HG03439 (cell line): ENCODE results near the gene SHISAL1.

Experiments
- ATAC-seq: cut with Tn5 transposase; IDR thresholded peaks from one replicate; pipeline ENCODE4 v1.9.1; 2021; ENCODE audit warnings: mild to moderate bottlenecking, moderate library complexity; ENCODE audit not compliant: unreplicated experiment

SHISAL1 gene

DNA sequence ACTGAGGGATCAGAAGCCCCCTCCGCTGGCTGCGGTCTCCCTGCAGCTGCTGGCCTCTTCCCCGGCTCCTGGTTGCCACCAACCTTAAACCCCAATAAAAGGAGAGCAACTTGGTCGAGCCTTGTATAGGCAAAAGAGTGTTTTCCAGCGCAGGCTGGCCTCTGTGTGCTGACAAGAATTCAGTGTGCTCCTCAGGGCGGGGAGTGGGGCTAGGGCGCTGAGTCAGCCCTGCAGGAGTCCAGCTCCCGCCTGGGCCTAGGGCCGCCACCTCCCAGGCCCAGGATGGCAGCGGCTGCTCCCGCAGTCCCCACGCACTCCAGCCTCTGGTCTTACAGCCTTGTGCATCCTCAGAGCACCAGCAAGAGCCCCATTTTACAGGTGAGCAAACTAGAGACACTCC is at the start of gene SHISAL1:
Gene SHISAL1, minus strand, starts transcription at position 186 of the 400 bp plus-strand sequence. CDS start 12,006 bp downstream, outside the sequence.
- ATAC-seq = no peak

DNA sequence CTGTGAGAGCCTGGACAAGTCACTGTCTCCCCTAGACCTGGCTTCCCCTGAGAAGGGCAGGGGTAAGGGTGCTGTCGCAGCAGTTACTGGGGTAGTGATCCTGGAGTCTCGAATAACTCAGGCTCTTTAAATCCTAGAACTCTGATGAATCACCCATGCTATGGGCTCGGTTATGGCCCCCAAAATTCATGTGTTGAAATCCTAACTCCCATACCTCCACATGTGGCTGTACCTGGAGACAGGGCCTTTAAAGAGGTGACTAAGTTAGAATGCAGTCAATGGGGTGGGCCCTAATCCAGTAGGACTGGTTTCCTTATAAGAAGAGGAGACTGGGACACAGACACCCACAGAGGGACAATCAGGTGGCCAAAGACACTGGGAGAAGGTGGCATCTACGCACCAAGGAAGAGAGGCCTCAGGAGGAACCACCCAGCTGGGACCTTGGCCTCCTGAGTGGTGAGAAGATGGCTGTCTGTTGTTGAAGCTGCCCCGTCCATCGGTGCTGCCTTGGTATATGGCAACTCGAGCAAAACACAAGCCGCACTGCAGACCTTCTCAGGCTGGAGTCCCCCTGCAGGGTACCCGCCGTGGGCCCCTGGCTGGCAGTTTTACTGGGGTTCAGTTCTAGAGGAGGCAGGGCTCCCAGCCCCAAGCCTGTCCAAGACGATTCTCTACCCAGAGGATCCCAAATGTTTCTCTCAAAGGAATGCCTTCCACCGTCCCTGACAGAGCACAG is 48.8 kb upstream of the SHISAL1 start:
- no peak for ATAC-seq

DNA sequence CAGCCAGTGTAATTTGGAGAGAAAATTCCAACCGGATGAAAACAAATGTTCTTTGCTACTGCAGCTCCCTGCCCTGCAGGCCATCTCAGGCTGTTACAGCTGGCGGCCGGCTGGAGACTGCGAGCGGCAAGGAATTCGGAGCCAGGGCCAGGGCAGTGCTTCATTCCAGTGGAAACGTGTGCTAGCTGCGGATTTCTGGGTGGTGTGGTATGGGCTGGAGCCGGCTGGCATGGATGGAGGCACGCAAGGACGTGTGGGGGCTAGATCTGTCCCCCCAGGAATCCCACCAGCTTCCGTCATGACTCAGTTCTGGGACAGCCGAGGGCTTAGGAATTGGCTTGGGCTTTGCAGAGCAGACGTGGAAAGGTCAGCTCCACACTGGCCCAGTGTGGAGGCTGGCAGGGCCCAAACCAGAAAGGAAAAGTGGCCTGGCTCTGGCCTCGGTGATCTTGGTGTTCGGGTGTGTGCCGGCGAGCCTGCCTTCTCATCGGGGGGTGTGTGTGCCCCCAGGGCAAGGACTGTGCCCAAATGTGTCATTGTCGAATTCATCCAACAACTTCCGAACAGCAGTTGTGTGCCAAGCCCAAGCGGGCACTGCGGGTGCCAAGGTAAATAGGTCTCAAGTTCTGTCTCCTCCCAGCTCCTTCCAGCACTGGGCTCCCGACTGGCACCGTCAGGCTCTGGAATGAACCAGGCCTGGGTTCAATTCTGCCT is 48.1 kb upstream of the SHISAL1 start:
- ATAC-seq = no peak

DNA sequence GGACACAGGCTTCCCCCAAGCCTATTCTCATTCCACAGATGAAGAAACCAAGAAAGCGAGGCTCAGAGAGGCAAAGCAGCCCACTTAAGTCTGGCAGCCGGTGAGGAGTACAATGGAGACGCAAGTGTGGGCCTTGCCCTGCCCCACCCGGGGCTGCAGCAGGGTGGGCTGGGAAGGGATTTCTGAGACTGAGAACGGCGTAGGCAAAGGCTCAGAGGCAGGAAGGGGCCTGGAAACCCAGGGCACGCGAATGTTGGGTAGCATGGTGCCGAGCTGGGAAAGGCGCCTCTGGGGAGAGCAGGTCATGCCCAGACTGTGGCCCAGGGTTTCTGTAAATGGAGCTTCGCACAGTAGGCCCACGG is 47.5 kb upstream of the SHISAL1 start:
- ATAC-seq = no peak

DNA sequence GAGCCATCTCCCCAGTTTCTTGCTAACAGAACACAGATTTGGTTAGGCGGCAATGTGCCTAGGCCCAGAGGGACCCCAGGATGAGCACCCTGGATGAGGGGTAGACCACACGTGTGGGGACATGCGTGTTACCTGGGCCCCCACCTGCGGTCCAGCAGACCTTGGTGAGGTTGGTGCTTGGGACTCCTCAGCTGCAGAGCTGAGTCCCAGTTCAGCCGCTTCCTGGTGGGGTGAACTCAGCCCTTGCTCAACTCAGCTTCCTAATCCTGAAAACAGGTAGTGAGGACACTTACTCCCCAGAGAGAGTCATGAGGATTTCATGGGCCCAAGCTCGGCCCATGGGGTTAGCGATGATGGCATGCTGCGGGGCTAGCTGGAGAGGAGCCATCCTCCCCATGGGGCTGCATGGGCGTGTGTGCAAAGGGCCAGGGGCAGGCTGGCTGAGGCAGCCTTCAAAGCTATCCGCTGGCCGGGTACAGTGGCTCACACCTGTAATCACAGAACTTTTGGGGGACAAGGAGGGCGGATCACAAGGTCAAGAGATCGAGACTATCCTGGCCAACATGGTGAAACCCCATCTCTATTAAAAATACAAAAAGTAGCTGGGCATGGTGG is 46.9 kb upstream of the SHISAL1 start:
- ATAC-seq = no peak

DNA sequence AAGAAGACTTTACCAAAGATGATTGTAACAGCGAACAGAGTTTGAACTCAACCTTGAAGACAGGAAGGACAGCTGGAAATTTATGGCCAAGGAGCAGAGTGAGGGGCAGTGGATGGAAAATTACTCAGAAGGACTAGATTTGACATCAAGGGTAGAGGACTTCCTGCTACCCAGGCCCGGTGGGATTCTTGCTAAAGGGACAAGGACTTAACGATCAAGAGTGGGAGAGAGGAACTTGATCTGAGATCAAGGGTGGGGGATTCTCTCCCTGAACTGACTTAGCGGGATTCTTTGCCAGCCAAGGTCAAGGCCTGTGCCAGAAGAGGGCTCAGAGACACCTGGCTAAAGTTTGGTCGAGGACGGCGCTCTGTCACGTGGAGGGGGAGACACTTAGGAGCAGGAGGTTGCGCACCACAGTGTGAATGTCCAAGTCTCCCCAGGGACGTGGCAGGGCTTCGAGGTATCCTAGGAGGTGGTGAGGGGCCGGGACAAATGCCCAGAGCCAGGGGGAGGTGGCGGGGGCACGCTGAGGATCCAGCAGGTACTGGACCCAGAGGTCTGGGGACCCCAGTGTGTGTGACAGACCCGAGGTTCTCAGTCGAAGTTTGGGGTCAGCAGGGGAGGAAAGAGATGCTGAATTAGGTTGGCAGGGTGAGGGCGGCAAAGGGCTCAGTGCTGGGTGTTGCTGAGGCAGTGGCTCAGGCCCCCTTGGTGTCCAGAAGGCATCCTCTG is 46.1 kb upstream of the SHISAL1 start:
- no peak for ATAC-seq

DNA sequence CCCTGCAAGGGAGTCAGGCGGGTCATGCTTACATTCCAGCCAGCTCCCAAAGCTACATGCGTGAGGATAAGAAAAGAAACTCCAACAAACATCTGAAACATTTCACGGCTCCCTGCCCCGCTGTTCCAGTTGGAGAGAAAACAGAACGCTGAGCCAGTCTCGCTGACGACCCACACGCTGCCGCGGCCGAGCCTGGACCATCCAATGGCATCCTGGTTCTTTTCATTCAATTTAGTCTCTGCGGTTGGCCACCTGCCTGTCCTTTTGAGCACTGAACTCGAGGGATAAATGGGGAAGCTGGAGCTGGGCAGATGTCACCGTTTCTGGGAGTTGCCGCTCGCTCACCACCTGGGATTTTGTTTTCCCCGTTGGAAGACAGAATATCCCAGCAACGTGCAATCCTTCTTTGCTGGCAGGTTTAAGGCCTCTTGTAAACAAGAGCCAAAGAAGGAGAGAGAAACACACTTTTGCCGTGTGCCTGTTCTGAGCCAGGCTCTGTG is 45.3 kb upstream of the SHISAL1 start:
- ATAC-seq = no peak

DNA sequence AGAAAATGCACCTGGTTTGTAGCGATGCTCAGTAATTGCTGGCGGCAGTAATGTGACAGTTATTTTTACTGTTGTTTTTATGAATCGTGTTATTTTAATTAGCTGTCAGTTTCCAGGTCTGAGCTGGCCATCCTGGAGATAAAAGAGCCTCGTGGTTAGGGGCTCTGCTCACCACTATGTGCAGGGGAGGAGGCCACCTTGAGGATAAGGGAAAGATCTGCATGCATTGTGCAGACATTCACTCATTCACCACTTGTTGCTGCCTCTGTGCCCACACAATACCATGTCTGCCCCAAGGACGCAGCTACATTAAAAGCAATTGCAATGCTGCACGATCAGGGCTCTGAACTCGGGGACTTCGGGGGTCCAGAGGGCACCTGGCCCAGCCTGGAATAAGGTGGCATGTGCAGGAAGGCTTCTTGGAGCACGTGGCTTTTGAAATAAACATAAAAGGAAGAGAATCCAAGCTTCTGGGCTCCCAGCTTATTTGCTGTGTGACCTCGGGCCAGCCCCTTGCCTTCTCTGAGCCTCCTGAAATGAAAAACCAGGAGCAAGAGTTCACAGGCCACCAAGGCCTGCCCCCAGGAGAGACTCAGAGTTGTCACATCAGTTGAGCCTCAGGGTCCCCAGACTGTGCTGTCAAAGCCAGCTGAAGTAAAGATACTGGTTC is 44.7 kb upstream of the SHISAL1 start:
- ATAC-seq = no peak

DNA sequence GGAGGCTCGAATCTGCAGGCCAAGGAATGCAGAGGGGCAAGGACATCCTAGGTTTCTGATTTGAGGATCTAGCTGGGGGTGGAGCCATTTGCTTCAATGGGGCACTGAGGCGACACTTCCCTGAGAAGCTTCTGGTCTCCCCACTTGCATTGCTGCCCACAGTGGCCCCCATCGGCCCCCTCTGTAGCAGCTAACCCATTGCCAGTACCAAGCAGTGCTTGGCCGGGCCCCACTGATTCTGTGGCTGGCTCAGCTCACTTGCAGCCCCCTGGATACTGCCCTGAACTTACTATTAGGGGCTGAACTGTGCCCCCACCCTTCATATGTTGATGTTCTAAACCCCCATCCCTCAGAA is 42.9 kb upstream of the SHISAL1 start:
- ATAC-seq = no peak

DNA sequence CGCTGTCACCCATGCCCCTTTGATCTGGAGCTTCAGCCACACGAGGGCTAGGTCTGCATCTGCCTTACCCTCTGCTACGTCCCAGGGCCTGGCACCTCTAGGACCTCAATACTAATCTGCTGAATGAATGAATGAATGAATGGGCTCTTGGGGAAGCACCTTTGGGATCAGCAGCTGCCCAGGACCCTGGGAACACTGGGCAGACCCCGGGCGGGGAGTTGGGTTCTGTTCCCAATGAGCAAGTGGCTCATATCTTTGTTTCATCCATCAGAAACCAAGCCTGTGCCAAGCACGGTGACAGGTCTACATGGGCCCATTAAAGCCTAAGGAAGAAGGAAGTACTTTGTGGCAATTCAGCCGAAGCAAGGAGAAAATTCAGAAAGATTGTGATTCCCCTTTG is 41.5 kb upstream of the SHISAL1 start:
- no peak for ATAC-seq

DNA sequence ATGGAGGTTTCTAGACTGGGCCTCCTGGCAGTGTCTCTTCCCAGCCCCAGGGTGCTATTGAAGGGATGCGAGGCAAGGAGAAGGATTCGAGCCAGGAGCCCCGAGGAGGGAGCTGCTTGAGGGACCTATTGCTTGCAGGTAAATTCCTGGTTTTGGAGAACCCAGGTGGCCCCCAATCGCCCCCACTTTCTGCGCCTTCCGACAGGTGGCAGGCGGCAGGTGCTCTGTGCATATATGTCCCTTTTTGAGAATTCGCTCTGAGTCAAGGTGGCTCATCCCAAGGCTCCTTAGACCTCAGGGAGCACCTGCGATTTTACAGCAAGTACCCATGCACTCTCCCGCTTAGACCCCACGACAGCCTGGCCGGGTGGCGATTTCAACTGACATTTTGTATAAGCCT is 40.3 kb upstream of the SHISAL1 start:
- no peak for ATAC-seq

DNA sequence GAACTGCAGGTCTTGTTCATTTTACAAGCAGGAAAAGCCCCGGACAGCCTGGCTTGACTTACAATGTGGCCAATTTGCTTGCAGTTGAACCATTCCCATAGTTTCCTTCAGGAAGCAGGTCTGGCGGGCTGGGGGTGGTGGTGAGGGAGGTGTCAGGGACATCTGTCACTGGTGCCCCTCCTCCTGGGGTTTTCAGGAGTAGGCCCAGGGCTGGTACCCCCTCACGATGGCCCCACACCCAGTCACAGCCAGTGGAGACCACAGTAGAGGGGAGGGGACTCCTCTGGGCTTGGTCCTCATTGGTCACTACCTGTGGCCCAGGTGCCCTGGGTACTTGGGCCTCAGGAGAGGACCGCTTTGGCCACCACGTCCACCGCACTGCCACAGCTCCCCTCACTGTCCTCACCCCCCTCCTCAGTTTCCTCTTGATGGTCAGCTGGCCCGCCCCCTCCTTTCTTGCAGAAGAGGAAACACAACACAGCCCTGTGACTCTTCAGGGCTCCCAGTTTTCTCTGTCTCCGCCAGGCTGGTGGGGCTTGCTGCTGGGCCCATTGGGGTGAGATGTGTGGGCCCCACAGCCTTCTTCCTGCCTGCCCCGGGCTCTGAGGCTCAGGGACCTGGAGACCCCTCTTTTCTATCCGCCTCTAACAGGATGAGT is 39.8 kb upstream of the SHISAL1 start:
- no peak for ATAC-seq

DNA sequence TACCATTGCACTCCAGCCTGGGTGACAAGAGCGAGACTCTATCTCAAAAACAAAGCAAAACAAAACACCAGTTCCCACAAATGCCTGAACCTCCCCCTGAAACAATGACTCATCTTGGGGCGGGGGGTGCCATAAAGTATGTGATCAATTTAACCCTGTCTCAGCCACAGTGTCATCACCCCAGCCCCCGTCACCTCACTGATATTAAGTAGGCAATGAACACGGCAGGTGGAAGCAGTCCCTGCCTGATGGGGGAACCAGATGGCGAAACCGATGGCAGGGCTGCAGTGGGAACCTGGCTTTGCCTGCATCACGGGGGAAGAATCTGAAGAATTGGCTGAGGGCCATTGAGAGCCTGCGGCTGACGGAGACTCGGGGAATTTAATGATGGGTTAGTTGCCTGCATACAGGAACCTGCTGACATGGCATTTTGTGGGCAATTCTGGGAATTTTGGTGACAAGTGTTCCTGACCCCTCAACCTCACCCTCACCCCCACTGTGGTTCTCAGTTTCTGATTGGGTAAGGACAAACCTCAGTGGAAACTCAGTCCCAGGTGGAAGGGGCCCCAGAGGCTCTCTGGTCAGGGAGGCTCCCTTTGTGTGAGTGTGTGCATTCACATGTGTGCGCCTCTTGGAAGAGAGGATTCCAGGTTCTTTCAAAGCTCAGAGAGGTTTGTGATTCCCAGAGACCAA is 39.1 kb upstream of the SHISAL1 start:
- ATAC-seq = no peak

DNA sequence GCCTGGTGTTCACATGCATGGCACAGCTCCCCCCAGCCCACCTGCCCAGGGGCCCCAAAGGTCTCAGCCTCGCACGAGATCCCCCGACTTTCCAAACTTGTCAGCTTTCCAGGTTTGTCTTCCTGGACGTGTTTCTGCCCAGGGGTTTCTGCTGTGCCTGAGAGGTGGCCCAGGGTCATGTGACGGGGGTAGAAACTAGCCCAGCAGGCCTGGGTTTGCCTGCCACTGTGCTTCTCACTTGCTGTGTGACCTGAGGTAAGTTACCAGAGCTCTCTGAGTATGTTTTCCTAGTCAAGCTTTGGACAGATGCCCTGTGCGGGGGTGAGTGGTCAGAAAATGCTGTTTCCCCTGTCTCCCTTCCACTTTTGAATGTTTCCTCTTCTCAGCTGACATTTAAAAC is 38.3 kb upstream of the SHISAL1 start:
- no peak for ATAC-seq

DNA sequence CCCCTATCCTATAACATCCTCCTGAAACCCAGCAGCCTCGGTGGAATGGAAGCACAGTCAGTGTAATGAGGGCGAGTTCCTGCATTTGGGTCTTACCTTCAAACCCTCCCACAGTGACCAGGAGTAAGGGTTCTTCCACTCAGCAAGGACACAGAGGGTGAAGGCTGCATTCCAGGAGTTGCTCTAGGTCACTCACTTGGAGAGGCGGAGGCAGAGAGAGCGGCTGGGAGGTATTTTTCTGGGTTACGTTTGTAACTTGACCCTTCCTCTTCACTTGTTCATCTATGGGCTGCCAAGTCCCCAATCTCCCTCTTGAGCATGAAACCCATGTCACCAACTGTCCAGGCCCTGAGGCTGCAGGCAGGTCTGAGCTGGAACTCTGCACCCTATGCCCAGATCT is 36.8 kb upstream of the SHISAL1 start:
- ATAC-seq = no peak

DNA sequence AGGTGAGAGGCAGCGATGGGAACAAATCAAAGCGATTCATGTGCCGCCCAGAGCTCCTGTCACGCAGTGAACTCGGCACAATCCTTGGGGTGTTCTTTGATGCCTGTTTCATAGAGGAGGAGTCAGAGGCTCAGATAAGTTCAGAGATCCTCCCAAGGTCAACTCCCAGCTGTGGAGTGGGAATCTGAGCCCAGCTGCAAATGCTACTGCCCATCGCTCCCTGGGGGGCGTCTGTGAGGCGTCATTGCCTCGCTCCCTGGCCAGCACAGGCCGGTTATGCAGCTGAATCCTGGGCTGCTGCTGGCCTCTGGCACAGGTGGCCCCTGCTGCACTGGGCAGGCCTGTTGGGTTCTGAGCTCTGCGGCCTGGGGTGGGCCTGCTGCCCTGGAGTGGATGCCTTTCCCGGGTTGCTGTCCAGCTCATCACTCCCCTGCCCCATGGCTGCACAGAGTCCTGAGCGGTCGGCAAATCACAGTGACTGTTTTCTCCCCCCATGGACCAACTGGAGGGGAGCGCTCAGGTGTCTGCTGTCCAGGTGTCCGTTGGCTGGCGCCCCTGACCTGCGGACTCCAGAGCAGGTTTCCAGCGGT is 36.3 kb upstream of the SHISAL1 start:
- ATAC-seq = no peak

DNA sequence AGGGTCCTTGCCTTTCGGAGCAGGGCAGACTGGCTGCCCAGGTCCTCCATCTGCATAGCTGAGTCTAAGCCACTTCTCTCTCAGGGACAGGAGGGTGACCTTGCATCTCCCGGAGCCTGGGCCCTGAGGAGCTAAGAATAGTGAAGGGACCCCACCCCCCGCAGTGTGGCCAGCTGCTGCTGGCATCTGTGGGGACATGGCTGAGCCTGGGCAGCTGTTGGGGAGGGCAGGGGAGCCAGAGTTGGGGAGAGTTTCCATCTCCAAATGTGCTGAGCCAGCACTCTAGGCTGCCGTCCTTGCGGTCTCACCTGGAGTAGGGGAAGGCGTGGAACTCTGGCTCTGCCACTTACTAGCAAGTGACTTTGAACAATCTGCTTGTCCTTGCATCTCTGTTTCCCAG is 34.8 kb upstream of the SHISAL1 start:
- ATAC-seq = no peak

DNA sequence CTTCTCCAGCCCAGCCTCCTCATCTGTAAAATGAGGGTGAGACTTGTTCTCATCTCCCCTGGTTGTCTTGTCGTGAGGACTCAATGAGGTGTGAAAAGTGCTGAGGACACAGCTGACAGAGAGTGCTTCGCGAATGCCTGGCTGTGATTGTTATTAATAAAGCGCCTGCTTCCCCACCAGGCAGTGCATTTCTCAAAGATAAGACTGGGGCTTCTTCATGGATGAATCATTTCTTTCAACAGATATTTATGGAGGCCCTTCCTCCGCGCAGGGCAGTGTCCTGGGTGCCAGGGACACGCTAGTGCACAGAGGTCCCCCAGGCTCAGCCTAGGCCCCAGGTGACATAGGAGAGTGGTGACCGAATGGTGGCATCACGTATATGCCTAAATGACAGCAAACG is 34.3 kb upstream of the SHISAL1 start:
- no peak for ATAC-seq

DNA sequence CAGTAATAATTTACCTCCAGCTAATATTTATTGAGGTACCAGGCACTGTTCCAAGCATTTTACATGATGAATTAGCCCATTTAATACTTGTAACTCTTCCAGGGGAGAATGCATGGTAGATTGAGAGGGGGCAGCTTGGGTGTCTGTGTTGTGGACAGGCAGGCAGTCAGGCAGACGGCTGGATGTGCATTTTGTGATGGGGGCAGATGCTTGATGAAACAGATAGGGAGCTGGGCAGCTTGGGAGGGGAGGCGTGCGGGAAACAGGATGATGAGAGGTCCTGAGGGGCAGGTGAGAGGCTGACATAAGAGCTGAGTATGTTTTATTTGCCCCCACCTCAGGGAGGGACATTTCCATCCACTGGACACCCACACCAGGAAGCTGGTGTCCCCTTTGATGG is 33.1 kb upstream of the SHISAL1 start:
- ATAC-seq = no peak
